ENCODE results near the gene CCDC106.

CCDC106 gene

GRCh38 chr19:55650126-55650557 is 2.1 kb downstream of the CCDC106 start:
- Histone ChIP-seq H3K9me3 (ENCODE audit: control insufficient read depth in 2 of 2, low read length in 2 of 2) (no peaks in the 10 kb centered on the region), H3K4me3 (ENCODE audit: low read length in 2 of 2) (no peak overlapping the region), H3K27ac (ENCODE audit: low read depth in 2 of 2, low read length in 2 of 2) (no peak overlapping the region), H3K9ac (ENCODE audit: low read depth in 1 of 2, low read length in 2 of 2) (no peak overlapping the region), H3K36me3 (ENCODE audit: control insufficient read depth in 2 of 2, insufficient read depth in 2 of 2, low read length in 2 of 2) (peaks cover 3 to 5% of the 10 kb centered on the region in 2 donors), H3K4me1 (ENCODE audit: control insufficient read depth in 2 of 2, insufficient read depth in 2 of 2, low read length in 2 of 2) (peaks cover 11 to 19% of the 10 kb centered on the region in 2 donors), H3K27me3 (ENCODE audit: control insufficient read depth in 2 of 2, insufficient read depth in 2 of 2, low read length in 2 of 2) (no peaks in the 10 kb centered on the region)

GRCh38 chr19:55650602-55651230 is 2.7 kb downstream of the CCDC106 start:
- no peaks in the 10 kb centered on the region for H3K9me3 ChIP-seq (ENCODE audit: control insufficient read depth in 2 of 2, low read length in 2 of 2)

GRCh38 chr19:55651236-55651635 is 3.2 kb downstream of the CCDC106 start:
- H3K27me3 ChIP-seq (ENCODE audit: control insufficient read depth in 2 of 2, insufficient read depth in 2 of 2, low read length in 2 of 2), result no peaks in the 10 kb centered on the region
- no peak overlapping the region for H3K27ac ChIP-seq (ENCODE audit: low read depth in 2 of 2, low read length in 2 of 2)
- H3K36me3 ChIP-seq (ENCODE audit: control insufficient read depth in 2 of 2, insufficient read depth in 2 of 2, low read length in 2 of 2), result no peaks in the 10 kb centered on the region
- H3K9me3 ChIP-seq (ENCODE audit: control insufficient read depth in 2 of 2, low read length in 2 of 2), result no peaks in the 10 kb centered on the region
- peaks cover 14 to 27% of the 10 kb centered on the region in 2 donors for H3K4me1 ChIP-seq (ENCODE audit: control insufficient read depth in 2 of 2, insufficient read depth in 2 of 2, low read length in 2 of 2)
- no peak overlapping the region for H3K9ac ChIP-seq (ENCODE audit: low read depth in 1 of 2, low read length in 2 of 2)
- no peak overlapping the region for H3K4me3 ChIP-seq (ENCODE audit: low read length in 2 of 2)

More at GRCh38 chr19:55650602-55651230, 2.7 kb downstream of the CCDC106 start:
- Histone ChIP-seq H3K27ac (ENCODE audit: low read depth in 2 of 2, low read length in 2 of 2) (no peak overlapping the region), H3K27me3 (ENCODE audit: control insufficient read depth in 2 of 2, insufficient read depth in 2 of 2, low read length in 2 of 2) (no peaks in the 10 kb centered on the region), H3K36me3 (ENCODE audit: control insufficient read depth in 2 of 2, insufficient read depth in 2 of 2, low read length in 2 of 2) (no peaks in the 10 kb centered on the region), H3K9ac (ENCODE audit: low read depth in 1 of 2, low read length in 2 of 2) (no peak overlapping the region), H3K4me3 (ENCODE audit: low read length in 2 of 2) (no peak overlapping the region), H3K4me1 (ENCODE audit: control insufficient read depth in 2 of 2, insufficient read depth in 2 of 2, low read length in 2 of 2) (peaks cover 11 to 22% of the 10 kb centered on the region in 2 donors)

GRCh38 chr19:55652311-55653128 is 4.5 kb downstream of the CCDC106 start:
- Histone ChIP-seq H3K36me3 (ENCODE audit: control insufficient read depth in 2 of 2, insufficient read depth in 2 of 2, low read length in 2 of 2) (no peaks in the 10 kb centered on the region), H3K9ac (ENCODE audit: low read depth in 1 of 2, low read length in 2 of 2) (no peak overlapping the region), H3K4me3 (ENCODE audit: low read length in 2 of 2) (no peak overlapping the region), H3K27ac (ENCODE audit: low read depth in 2 of 2, low read length in 2 of 2) (no peak overlapping the region), H3K9me3 (ENCODE audit: control insufficient read depth in 2 of 2, low read length in 2 of 2) (no peaks in the 10 kb centered on the region), H3K27me3 (ENCODE audit: control insufficient read depth in 2 of 2, insufficient read depth in 2 of 2, low read length in 2 of 2) (no peaks in the 10 kb centered on the region), H3K4me1 (ENCODE audit: control insufficient read depth in 2 of 2, insufficient read depth in 2 of 2, low read length in 2 of 2) (peaks cover 24 to 34% of the 10 kb centered on the region in 2 donors)

- Histone ChIP-seq H3K9ac (ENCODE audit: low read depth in 1 of 2, low read length in 2 of 2) (peak overlapping the region; percentile 92 to 99), H3K27me3 (ENCODE audit: control insufficient read depth in 2 of 2, insufficient read depth in 2 of 2, low read length in 2 of 2) (no peaks in the 10 kb centered on the region), H3K9me3 (ENCODE audit: control insufficient read depth in 2 of 2, low read length in 2 of 2) (no peaks in the 10 kb centered on the region), H3K4me1 (ENCODE audit: control insufficient read depth in 2 of 2, insufficient read depth in 2 of 2, low read length in 2 of 2) (peaks cover 27 to 30% of the 10 kb centered on the region in 2 donors), H3K27ac (ENCODE audit: low read depth in 2 of 2, low read length in 2 of 2) (peak overlapping the region; percentile 96 to 97), H3K36me3 (ENCODE audit: control insufficient read depth in 2 of 2, insufficient read depth in 2 of 2, low read length in 2 of 2) (peaks cover 1 to 3% of the 10 kb centered on the region in 2 donors), H3K4me3 (ENCODE audit: low read length in 2 of 2) (peak overlapping the region; percentile 83 to 92)
Measured at GRCh38 chr19:55653651-55654322, 5.8 kb downstream of the CCDC106 start.

GRCh38 chr19:55654323-55654867 is 6.4 kb downstream of the CCDC106 start:
- Histone ChIP-seq H3K36me3 (ENCODE audit: control insufficient read depth in 2 of 2, insufficient read depth in 2 of 2, low read length in 2 of 2) (peaks cover 5% of the 10 kb centered on the region in 2 donors), H3K4me1 (ENCODE audit: control insufficient read depth in 2 of 2, insufficient read depth in 2 of 2, low read length in 2 of 2) (peaks cover 26 to 30% of the 10 kb centered on the region in 2 donors), H3K27ac (ENCODE audit: low read depth in 2 of 2, low read length in 2 of 2) (peak overlapping the region; percentile 96 to 97), H3K4me3 (ENCODE audit: low read length in 2 of 2) (peak overlapping the region; percentile 83 to 92), H3K9me3 (ENCODE audit: control insufficient read depth in 2 of 2, low read length in 2 of 2) (no peaks in the 10 kb centered on the region), H3K27me3 (ENCODE audit: control insufficient read depth in 2 of 2, insufficient read depth in 2 of 2, low read length in 2 of 2) (no peaks in the 10 kb centered on the region), H3K9ac (ENCODE audit: low read depth in 1 of 2, low read length in 2 of 2) (peak overlapping the region; percentile 92 to 99)

GRCh38 chr19:55654868-55655647 is 7.0 kb downstream of the CCDC106 start, which contains the start of gene U2AF2:
Gene U2AF2, plus strand, starts transcription at chr19:55655035. Its CDS starts 70 bp downstream, at chr19:55655105.
- Histone ChIP-seq H3K27me3 (ENCODE audit: control insufficient read depth in 2 of 2, insufficient read depth in 2 of 2, low read length in 2 of 2) (no peaks in the 10 kb centered on the region), H3K4me1 (ENCODE audit: control insufficient read depth in 2 of 2, insufficient read depth in 2 of 2, low read length in 2 of 2) (peaks cover 26 to 30% of the 10 kb centered on the region in 2 donors), H3K9me3 (ENCODE audit: control insufficient read depth in 2 of 2, low read length in 2 of 2) (no peaks in the 10 kb centered on the region), H3K27ac (ENCODE audit: low read depth in 2 of 2, low read length in 2 of 2) (peak within 1 kb of the TSS; percentile 98 to 99), H3K36me3 (ENCODE audit: control insufficient read depth in 2 of 2, insufficient read depth in 2 of 2, low read length in 2 of 2) (peaks cover 10 to 12% of the 10 kb centered on the region in 2 donors), H3K4me3 (ENCODE audit: low read length in 2 of 2) (peak within 1 kb of the TSS; percentile 85 to 94), H3K9ac (ENCODE audit: low read depth in 1 of 2, low read length in 2 of 2) (peak within 1 kb of the TSS; percentile 96 to 99)

- peak overlapping the region; percentile 98 to 99 for H3K27ac ChIP-seq (ENCODE audit: low read depth in 2 of 2, low read length in 2 of 2)
Measured at GRCh38 chr19:55655648-55656040, 7.6 kb downstream of the CCDC106 start.

GRCh38 chr19:55656552-55656951 is 8.5 kb downstream of the CCDC106 start:
- Histone ChIP-seq H3K9me3 (ENCODE audit: control insufficient read depth in 2 of 2, low read length in 2 of 2) (no peaks in the 10 kb centered on the region), H3K4me1 (ENCODE audit: control insufficient read depth in 2 of 2, insufficient read depth in 2 of 2, low read length in 2 of 2) (peaks cover 26 to 30% of the 10 kb centered on the region in 2 donors), H3K9ac (ENCODE audit: low read depth in 1 of 2, low read length in 2 of 2) (peak overlapping the region; percentile 87 to 96), H3K4me3 (ENCODE audit: low read length in 2 of 2) (peak overlapping the region; percentile 85 to 94), H3K27ac (ENCODE audit: low read depth in 2 of 2, low read length in 2 of 2) (no peak overlapping the region), H3K36me3 (ENCODE audit: control insufficient read depth in 2 of 2, insufficient read depth in 2 of 2, low read length in 2 of 2) (peaks cover 21 to 27% of the 10 kb centered on the region in 2 donors), H3K27me3 (ENCODE audit: control insufficient read depth in 2 of 2, insufficient read depth in 2 of 2, low read length in 2 of 2) (no peaks in the 10 kb centered on the region)

More at GRCh38 chr19:55655648-55656040, 7.6 kb downstream of the CCDC106 start:
- Histone ChIP-seq H3K9ac (ENCODE audit: low read depth in 1 of 2, low read length in 2 of 2) (peak overlapping the region; percentile 87 to 96), H3K36me3 (ENCODE audit: control insufficient read depth in 2 of 2, insufficient read depth in 2 of 2, low read length in 2 of 2) (peaks cover 13 to 17% of the 10 kb centered on the region in 2 donors), H3K4me3 (ENCODE audit: low read length in 2 of 2) (peak overlapping the region; percentile 85 to 94), H3K4me1 (ENCODE audit: control insufficient read depth in 2 of 2, insufficient read depth in 2 of 2, low read length in 2 of 2) (peaks cover 26 to 30% of the 10 kb centered on the region in 2 donors), H3K9me3 (ENCODE audit: control insufficient read depth in 2 of 2, low read length in 2 of 2) (no peaks in the 10 kb centered on the region), H3K27me3 (ENCODE audit: control insufficient read depth in 2 of 2, insufficient read depth in 2 of 2, low read length in 2 of 2) (no peaks in the 10 kb centered on the region)
